Measurements from ENCODE around the gene ALPG.
"Not testable (repeated sequence)": the region's sequence is repeated elsewhere in the genome, so short reads cannot be mapped to it uniquely, and the experiment has no call there.

Gene ALPG

DNA sequence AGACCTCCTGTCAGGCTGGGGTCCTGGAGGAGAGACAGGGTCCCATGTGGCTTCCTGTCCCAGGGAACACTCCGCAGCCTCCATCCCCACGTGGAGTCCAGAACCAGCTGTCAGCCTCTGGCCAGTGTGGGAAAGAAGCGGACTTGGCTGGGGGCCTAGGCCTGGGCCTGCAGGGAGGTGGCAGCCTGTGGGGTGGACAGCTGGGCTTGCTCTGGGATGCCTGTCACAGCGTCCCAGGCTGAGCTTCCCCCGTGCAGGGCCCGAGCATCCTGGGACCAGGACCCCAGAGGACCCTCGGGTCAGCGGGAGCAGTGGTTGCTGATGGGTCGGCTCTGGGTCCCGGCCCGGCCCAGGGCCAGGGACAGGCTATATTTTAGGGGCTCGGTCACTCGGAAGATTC, 35.8 kb downstream of the ALPG start:
- not testable (repeated sequence) for FAIRE-seq

DNA sequence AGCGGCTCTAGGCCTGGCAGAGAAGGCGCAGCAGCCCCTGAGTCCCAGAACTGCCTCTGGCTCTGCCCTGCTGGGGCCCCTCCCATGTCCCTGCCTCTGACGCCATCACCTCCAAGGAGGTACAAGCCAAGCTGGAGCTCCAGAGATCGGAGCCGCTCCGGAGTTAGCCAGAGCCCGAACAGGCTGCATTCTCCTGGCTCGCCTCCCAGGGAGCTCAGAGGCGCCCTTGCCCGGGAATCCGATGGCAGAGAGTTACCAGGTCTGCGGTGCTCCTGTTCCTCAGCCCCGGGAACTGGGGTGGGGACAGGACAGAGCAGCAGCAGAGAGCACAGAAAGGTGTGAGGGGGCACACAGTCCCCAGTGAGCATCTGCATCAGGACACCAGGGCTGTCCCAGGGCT, 36.4 kb downstream of the ALPG start:
- FAIRE-seq, result not testable (repeated sequence)

DNA sequence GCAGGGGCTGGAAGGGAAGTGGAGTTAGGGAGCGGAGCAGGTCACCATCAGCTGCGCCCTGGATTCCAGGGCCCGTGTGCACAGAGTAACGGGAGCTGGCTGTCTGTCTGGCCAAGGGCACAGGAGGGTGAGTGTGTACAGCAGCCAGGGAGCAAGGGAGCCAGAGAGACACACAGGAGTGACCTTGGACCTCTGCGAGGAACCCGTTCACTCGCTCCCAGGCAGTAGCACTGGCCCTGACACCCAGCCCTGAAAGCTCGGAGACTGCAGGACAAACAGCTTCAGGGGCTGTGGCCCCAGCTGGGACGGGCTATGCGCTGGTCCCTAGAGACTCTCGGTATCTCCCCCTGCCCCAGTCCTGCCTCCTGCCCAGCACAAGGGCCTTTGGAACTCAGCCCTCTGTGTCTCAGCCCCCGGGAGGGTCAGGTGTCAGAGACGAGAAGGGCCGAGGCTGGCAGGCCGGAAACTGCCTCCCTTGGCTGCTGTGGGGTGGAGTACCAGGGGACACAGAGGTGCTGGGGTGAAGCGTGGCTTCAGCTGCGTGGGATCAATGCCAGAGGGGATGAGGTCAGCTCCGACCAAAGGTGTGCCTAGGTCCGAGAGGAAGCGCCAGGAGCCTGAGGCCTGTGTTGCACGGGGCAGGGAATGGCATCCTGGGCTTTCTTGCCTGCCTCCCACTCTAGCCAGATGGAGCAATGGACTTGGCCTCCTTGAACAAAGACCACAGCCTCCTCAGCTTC, 37.2 kb downstream of the ALPG start:
- not testable (repeated sequence) for FAIRE-seq

DNA sequence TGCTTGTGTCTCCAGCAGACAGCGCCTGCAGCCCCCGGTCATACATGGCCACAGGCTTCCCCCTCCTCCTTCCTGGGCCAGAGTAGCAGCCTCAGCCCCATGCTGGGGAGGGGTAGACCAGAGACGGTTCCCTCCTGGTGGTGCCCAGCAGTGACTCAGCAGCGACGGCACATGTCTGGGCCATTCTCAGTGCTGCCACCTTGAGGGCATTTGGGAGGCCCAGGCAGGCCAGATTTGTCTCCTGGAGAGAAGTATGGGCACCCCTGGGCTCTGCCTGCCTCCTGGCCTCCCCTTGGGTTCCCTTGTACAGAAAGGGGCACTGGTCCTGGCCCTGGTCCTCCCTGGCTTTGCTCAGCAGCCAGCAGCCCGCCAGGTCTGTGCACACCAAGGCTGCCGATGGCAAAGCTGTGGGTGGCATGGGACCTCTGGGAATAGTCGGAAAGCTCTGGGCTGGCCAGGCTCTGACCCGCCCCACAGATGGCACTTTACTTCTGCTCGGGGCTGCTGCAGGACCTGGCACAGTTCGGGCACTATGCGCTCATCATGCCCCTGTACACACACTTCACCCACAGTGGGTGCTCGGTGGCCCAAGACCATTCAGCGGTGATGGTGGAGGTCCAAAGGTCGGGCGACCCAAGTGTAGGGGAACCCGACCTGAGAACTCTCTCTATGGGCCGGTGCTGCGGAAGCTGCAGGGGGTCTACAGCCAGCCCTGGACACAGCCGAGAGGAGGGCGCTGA, 37.9 kb downstream of the ALPG start:
- no peak for FAIRE-seq

DNA sequence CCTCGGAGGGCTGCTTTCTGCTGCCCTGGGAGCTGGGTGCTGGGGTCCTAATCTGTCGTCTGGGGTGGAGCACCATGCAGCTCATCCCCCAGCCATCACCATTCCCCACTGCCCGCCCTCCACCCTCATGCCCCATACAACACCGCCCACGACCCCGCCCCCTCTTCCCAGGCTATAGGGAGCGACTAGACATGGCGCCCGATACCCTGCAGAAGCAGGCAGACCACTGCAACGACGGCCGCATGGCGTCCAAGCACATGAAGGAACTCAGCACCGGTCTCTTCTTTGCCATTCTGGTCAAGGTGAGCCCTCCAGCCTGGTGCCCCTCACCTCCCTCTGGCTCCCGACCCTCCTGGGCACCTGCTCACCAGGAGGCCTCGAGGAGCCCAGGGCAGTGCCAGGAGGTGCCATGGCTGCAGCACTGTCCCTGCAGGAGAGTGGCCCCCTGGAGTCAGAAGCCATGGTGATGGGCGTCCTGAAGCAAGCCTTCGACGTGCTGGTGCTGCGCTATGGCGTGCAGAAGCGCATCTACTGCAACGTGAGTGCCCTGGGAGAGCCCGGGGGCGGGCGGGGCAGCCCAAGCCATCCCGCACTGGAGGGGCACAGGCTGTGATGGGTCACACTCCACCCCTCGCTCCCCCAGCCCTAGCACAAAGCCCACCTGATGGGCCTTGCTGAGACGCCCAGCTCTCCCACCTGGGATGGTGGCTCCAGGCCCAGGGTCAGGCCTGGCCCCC, 38.7 kb downstream of the ALPG start:
- FAIRE-seq, result not testable (repeated sequence)

DNA sequence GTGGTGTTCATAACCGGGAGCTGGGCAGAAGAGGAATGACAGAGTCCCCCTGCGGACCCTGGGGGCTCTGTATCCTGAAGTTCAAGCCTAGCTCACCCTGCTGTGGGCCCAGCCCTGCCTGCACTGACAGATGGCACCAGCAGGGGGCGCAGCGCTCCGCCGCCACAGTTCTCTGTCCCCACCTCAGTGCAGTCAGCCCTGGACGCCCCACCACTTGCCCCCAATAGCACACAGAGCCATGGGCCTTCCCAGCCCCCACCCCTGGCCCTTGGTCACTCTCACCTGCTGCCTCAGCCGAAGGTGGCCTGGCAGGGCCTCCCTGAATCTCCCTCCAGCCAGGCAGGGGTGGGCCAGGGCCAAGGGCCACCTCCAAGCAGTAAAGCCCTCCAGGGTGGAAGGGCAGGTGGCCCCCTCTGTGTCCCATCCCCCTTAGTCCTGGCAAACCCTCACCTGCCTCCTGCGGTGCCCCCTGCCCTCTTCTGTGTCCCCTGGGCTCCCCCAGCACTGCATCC, 39.7 kb downstream of the ALPG start:
- not testable (repeated sequence) for FAIRE-seq

DNA sequence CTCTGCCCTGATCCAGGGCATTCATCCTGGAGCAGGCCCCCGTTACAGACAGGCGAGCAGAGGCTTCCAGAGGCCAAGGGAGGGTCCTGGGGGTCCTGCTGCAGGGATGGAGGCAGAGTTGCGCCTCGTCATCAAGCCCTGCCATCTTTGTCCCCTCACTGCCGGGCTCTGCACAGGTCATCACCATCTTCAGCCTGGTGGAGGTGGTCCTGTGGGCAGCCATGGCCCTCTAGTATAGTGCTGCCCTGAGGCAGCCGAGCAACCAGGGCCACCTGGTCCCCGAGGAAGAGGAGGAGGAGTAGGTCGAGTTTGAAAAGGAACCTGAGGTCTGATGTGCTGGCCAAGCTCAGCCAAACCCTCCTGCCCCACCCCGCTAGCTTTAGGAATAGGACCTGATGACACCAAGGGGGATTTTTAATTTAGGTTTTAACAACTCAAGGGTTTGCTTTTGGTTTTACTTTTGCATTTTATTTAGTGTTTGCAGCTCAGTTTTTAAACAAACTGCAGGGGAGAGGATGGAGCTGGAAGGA, 40.5 kb downstream of the ALPG start:
- no peak for FAIRE-seq

DNA sequence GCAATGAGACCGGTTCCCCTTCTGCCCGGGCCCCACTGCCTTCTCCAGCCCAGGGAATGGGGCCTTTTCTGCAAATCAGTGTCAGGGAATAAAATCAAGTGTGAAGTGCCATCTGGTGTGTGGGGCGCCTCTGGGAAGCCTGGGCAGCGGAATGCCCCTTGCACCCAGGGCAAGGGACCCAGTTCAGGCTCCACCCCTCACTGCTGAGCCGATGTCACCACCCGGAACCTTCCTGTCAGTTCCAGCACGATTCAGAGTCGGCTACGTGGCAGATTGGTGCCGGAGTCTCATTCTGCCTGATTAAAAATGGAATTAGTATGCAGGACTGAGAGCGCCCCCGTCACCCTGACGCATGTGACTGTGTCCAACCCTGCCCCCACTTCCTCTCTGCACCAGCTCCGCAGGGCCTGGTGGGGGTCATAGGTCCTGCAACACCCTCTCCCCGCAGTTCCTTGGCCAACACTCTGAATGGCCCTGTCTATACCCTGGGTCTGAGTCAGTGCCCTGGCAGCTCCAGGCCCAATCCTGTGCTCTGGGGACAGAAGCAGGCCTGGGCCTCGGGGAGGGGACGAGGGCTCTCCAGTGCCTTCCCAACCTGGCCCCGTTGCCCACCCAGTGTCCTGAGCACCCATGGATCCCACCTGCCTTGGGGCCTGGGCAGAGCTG, 41.1 kb downstream of the ALPG start:
- FAIRE-seq, result no peak

DNA sequence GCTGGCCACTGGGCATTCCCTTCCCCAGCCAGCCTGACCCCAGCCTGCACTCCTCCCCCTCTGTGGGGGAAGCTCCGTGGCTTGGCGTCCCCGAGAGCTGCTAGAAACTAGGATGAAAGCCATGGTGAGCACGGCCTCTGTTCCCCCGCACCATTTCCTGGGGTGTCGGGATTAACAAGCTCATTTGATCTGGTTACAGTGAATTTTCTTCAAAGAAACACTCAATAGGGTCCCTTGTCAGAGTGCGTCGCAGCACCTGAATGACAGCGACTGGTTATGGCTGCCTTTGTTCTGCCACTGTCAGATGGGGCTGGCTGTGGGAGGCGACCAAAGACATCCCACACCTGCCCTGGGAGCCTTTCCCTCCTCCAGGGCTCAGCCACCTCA, 41.7 kb downstream of the ALPG start:
- no peak for FAIRE-seq

DNA sequence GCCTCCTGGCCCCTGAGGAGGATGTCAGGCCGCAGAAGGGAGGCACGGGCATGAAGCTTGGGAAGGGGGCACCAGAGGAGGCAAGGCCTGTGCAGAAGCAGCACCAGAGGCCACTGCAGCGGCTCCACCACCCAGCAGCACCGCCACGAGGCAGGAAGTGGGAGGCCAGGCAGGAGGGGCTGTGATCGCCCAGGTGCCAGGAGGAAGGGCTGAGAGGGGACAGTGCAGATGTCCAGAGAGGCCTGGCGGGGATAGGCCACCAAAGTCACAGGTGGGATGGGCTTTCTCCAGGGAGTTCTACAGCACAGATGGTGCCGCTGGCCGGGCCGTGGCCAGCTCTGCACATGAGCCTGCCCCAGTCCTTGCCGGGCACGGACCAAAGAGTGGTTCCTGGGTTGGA, 43.3 kb downstream of the ALPG start:
- no peak for FAIRE-seq

DNA sequence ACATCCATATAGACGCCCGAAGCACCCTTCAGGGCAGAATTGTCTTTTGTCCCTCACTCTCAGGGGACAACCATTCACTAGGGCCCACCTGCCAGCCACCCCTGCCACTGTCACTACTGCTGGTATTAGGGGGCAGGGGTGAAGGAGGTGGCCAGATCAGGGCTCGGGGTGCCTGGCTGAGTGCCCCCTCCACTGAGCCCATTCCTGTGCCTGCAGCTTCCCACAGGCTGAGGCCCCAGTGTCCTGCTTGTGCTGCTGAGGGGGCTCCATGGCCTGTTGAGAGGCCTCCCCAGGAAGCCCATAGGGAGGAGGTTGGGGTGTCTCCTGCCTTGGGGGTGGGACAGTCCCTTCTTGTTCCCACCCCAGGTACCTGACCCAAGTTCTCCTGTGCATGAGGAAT, 45.0 kb downstream of the ALPG start:
- FAIRE-seq, result not testable (repeated sequence)

DNA sequence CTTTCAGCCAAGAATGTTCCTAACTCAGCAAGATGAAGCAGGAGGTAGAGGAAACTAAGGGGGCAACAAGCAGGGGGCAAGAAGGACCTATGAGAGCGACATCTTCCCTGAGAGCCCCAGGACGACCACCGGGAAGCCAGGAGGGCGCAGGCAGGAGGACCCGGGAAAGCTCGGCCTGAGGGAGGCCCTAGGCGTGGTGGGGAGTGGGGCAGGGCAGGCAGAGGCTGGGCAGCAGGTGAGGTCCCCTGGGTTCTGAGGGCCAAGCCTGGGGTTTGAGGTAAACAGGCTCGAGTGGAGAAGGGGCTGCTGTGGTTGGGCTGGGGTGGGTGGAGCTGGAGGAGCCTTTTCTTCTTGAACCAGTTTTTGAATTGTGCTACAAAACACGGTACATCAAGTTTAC, 48.0 kb downstream of the ALPG start:
- no peak for FAIRE-seq

DNA sequence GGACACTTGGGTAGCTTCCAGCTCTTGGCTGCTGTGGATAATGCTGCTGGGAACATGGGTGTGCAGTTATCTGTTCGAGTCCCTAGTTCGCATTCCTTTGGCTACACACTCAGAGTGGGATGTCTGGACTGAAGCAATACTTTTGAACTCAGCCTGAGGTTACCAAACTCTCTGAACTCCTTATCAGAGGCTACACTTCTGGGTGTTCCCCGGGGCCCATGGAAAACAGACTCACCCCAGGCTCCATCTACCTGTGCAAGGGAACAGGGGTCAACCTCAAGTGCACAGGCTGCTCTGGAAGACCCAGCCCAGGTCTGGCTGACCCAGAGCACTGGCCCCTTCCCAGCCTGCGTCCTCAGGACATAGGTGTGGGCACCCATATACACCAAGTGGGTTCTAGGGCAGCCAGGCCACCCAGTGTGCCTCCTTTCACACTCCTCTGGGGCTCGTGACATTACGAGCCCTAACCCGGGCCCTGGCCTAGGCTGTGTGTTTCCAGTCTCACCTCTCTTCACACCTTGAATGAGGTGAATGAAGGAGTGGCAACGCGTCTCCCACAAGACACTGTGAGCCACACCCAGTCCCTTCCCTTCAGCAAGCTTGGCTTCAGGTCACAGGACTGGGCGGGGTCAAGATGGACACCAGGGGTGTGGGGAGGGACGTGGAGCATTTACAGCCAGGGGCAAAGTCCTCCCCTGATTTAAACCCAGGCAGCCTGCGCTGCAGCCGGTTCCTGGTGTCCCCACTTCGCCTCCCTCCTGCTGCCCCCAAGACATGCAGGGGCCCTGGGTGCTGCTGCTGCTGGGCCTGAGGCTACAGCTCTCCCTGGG, 49.0 kb downstream of the ALPG start, which contains the start of gene ALPI:
Gene ALPI, plus strand, starts transcription at position 728 of the 830 bp plus-strand sequence. Its CDS starts 47 bp downstream, at position 775.
- FAIRE-seq, result no peak

DNA sequence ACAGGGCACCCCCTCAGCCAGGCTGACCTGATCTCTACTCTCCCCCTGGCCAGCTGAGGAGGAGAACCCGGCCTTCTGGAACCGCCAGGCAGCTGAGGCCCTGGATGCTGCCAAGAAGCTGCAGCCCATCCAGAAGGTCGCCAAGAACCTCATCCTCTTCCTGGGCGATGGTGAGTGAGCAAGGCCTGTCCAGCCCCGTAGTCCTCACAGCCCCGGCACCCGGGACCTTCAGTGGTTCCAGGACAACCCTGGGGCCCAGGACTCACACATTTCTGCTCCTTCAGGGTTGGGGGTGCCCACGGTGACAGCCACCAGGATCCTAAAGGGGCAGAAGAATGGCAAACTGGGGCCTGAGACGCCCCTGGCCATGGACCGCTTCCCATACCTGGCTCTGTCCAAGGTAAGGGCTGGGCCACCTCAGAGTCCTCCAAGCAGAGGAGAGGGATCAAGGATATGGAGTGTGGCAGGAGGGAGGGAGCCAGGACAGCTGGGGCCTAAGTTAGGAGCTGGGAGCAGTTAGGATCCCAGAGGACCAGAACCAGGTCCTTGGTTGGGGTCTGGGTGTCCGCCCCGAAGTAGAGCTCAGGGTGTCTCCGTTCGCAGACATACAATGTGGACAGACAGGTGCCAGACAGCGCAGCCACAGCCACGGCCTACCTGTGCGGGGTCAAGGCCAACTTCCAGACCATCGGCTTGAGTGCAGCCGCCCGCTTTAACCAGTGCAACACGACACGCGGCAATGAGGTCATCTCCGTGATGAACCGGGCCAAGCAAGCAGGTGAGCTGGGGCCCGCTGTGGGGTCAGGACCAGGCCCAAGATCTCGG, 49.9 kb downstream of the ALPG start:
- FAIRE-seq, result no peak

DNA sequence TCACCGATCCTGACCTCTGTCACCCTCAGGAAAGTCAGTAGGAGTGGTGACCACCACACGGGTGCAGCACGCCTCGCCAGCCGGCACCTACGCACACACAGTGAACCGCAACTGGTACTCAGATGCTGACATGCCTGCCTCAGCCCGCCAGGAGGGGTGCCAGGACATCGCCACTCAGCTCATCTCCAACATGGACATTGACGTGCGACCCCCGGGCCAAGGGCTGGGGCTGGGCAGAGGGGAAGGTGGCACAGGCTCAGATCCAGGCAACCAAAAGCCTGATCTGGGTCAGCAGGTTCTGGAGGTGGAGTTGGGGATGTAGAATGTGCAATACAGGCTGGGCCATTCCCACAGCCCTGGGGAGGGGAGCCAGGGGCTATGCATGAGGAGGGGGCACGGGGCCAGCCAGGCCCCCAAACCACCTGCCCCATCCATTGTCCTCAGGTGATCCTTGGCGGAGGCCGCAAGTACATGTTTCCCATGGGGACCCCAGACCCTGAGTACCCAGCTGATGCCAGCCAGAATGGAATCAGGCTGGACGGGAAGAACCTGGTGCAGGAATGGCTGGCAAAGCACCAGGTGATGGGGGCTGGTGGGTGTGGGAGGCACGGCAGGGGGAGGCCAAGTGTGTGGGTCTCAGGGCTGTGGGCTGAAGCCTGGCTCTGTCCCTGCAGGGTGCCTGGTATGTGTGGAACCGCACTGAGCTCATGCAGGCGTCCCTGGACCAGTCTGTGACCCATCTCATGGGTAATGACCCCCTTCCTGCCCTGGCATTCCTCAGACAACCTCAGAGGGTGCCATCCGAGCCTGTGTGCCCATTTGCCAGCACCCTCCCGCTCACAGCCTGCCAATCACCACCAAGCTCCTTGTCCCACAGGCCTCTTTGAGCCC, 50.7 kb downstream of the ALPG start:
- FAIRE-seq, result no peak

DNA sequence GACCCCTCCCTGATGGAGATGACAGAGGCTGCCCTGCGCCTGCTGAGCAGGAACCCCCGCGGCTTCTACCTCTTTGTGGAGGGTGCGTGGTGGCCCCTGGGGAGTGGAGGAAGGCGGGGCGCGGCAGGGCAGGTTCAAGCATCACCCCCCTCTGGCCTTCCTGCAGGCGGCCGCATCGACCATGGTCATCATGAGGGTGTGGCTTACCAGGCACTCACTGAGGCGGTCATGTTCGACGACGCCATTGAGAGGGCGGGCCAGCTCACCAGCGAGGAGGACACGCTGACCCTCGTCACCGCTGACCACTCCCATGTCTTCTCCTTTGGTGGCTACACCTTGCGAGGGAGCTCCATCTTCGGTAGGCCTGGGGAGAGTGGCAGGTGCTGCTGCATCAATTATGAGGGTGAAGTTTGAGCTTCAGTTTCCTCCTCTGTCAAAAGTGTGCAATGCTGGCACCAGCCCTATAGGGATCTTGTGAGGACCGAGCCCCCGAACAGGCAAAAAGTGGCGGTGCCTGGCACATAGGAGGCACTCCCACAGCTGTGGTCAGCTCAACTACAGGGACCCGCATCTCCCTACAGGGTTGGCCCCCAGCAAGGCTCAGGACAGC, 51.5 kb downstream of the ALPG start:
- no peak for FAIRE-seq

DNA sequence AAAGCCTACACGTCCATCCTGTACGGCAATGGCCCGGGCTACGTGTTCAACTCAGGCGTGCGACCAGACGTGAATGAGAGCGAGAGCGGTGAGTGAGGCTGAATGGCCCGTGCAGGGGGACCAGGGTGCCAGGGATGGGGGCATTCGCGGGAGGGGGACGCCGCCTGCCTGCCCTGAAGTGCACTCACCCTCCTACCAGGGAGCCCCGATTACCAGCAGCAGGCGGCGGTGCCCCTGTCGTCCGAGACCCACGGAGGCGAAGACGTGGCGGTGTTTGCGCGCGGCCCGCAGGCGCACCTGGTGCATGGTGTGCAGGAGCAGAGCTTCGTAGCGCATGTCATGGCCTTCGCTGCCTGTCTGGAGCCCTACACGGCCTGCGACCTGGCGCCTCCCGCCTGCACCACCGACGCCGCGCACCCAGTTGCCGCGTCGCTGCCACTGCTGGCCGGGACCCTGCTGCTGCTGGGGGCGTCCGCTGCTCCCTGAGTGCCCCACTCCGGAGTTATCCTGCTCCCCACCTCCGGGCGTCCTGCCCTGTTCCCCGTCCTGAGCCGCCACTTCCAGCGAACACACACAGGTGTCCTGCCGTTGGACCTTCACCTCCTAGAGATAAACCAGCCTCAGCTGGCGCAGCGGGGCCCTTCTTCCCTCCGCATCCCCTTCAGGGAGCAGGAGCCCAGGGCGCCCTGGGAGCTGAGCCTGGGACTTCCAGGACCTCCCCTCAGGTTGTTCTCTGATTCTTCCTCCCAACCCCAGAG, 52.2 kb downstream of the ALPG start:
- no peak for FAIRE-seq

DNA sequence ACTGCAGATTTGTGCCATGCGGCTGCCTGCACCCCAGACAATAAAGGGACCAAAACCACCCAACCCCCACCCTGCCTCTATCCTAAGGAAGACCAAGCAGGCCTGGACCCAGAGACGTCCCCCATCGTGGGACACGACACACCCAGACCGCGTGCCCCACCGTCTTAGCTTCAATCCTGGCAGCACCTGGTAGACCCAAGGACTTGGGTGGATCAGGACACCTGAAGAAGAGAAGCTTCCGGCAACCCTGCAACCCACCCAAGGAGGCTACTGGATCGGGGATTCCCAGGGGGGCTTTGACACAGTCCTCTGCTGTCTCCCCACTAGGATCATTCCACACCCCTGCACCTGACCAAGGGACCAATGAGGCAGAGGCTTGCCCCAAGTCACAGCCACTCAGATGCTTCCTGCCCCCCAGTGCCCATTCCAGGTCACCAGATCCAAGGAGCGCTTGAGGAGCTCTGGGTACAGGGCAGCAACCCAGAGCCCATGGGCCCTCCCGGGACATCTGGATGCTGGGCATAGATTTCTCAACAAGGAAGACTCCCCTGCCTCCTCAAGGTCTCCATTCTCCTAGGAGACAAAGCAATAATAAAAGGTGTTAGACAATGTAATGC, 52.9 kb downstream of the ALPG start:
- FAIRE-seq, result no peak
